ENCODE results near the gene CPT1B.

- TF ChIP-seq CTCF (IDR thresholded peaks at IDR 0.05) (no peak), POLR2A (IDR thresholded peaks at IDR 0.05) (no peak)
These were observed 4.5 kb downstream of the CPT1B start for GRCh38 chr22:50573491-50574382.

All from right lobe of liver (tissue), 4 donors.